Stimulated activated CD4-positive, alpha-beta T cell treated with anti-CD3 and anti-CD28 coated beads, Interleukin-2, amount 100 ng/mL, for 4 hours (primary cell): ENCODE results near the gene CCDC91.

Source experiments
- DNase-seq: peaks from one replicate; pipeline ENCODE4 v3.0.0-alpha.2; 2020; ENCODE audit warnings: low read depth

CCDC91 gene

GRCh38 chr12:28585146-28585545 is 394.9 kb downstream of the CCDC91 start:
- no peak for DNase-seq

- no peak for DNase-seq
Observed at GRCh38 chr12:28586481-28586880, 396.2 kb downstream of the CCDC91 start.

- no peak for DNase-seq
Observed at GRCh38 chr12:28591831-28592230, 401.6 kb downstream of the CCDC91 start.
